Nephron progenitor cell (in vitro differentiated cells): ENCODE data around the gene BCL2L1.

Source experiments
- DNase-seq: peaks from one replicate; pipeline ENCODE4 v3.0.0; 2021
- H3K27ac Mint-ChIP-seq: 2 replicates; pipeline ENCODE4 v1.8.0; 2021; ENCODE audit warnings: mild to moderate bottlenecking, moderate library complexity, mixed read lengths
- H3K27me3 Mint-ChIP-seq: 2 replicates; pipeline ENCODE4 v1.8.0; 2021; ENCODE audit warnings: mild to moderate bottlenecking, low read depth, mixed read lengths; ENCODE audit not compliant: poor library complexity
- H3K36me3 Mint-ChIP-seq: 2 replicates; pipeline ENCODE4 v1.8.0; 2021; ENCODE audit warnings: low read depth, mixed read lengths
- H3K4me1 Mint-ChIP-seq: 2 replicates; pipeline ENCODE4 v1.8.0; 2021; ENCODE audit warnings: mixed read lengths
- H3K4me3 Mint-ChIP-seq: 2 replicates; pipeline ENCODE4 v1.8.0; 2021; ENCODE audit warnings: mild to moderate bottlenecking, moderate library complexity, mixed read lengths
- H3K9me3 Mint-ChIP-seq: 2 replicates; pipeline ENCODE4 v1.8.0; 2021; ENCODE audit warnings: mild to moderate bottlenecking, moderate library complexity, mixed read lengths
- CTCF ChIP-seq: fragments of 200-600 bp; sonication (generic); IDR thresholded peaks from 2 replicates; pipeline ENCODE4 v1.5.0; 2021; ENCODE audit warnings: antibody characterized with exemption

BCL2L1 gene

GRCh38 chr20:31685853-31686643, 36.6 kb downstream of the BCL2L1 start:
- Mint-ChIP-seq H3K27me3 (no peaks in the 10 kb centered on the region), H3K36me3 (peaks cover 35% of the 10 kb centered on the region), H3K4me3 (no peak overlapping the region), H3K4me1 (peaks cover 26% of the 10 kb centered on the region), H3K9me3 (no peaks in the 10 kb centered on the region), H3K27ac (peak overlapping the region; percentile 73)
- TF ChIP-seq CTCF, result no peak
- DNase-seq, result no peak

GRCh38 chr20:31684153-31685015, 38.3 kb downstream of the BCL2L1 start:
- Mint-ChIP-seq H3K27ac (peak overlapping the region; percentile 44), H3K4me1 (peaks cover 38% of the 10 kb centered on the region), H3K27me3 (no peaks in the 10 kb centered on the region), H3K4me3 (no peak overlapping the region), H3K36me3 (peaks cover 35% of the 10 kb centered on the region), H3K9me3 (no peaks in the 10 kb centered on the region)
- no peak for TF ChIP-seq CTCF
- no peak for DNase-seq

GRCh38 chr20:31682927-31683326, 39.7 kb downstream of the BCL2L1 start:
- H3K36me3 Mint-ChIP-seq, result peaks cover 25% of the 10 kb centered on the region
- peak overlapping the region; percentile 50 for H3K27ac Mint-ChIP-seq
- no peak overlapping the region for H3K4me3 Mint-ChIP-seq
- DNase-seq, result no peak
- no peaks in the 10 kb centered on the region for H3K27me3 Mint-ChIP-seq
- peaks cover 53% of the 10 kb centered on the region for H3K4me1 Mint-ChIP-seq
- no peak for TF ChIP-seq CTCF
- H3K9me3 Mint-ChIP-seq, result no peaks in the 10 kb centered on the region

- no peak for DNase-seq
- Mint-ChIP-seq H3K27me3 (no peaks in the 10 kb centered on the region), H3K27ac (no peak overlapping the region), H3K4me3 (no peak overlapping the region), H3K4me1 (peaks cover 58% of the 10 kb centered on the region), H3K36me3 (peaks cover 19% of the 10 kb centered on the region), H3K9me3 (no peaks in the 10 kb centered on the region)
- no peak for TF ChIP-seq CTCF
These were observed 40.3 kb downstream of the BCL2L1 start for GRCh38 chr20:31682352-31682751.

GRCh38 chr20:31681769-31682168, 40.9 kb downstream of the BCL2L1 start:
- Mint-ChIP-seq H3K36me3 (peaks cover 14% of the 10 kb centered on the region), H3K4me3 (no peak overlapping the region), H3K27ac (peak overlapping the region; percentile 92), H3K4me1 (peaks cover 61% of the 10 kb centered on the region), H3K27me3 (no peaks in the 10 kb centered on the region), H3K9me3 (no peaks in the 10 kb centered on the region)
- DNase-seq, result no peak
- TF ChIP-seq CTCF, result no peak
